H4 (cell line): ENCODE measurements around the gene FAM32A. TPM values are rescaled to one million over a fixed set of nuclear protein-coding genes. Genes with fewer than 3 reads are reported as not detected.

Source experiments
- DNase-seq: peaks from one replicate; pipeline ENCODE4 v3.0.0-alpha.2; 2015; ENCODE audit warnings: low spot score
- total RNA-seq: library from RNA; depleted of rRNA; stranded (reverse); fragments of >200 nt; shearing (Covaris generic); gene quantifications from 2 replicates; pipeline ENCODE4 v1.2.3, GENCODE V29; 2014; rRNA removed

FAM32A gene
- total RNA-seq: 230 and 257 TPM in 2 replicates

- peak; percentile 100 for DNase-seq
Measured at GRCh38 chr19:16185123-16185767, at the start of gene FAM32A. Gene FAM32A, plus strand, starts transcription at chr19:16185410. Its CDS starts 33 bp downstream, at chr19:16185443.

GRCh38 chr19:16135430-16136127, 49.6 kb upstream of the FAM32A start:
- DNase-seq: no peak

- DNase-seq: no peak
Measured at GRCh38 chr19:16136185-16136999, 48.8 kb upstream of the FAM32A start.

DNA sequence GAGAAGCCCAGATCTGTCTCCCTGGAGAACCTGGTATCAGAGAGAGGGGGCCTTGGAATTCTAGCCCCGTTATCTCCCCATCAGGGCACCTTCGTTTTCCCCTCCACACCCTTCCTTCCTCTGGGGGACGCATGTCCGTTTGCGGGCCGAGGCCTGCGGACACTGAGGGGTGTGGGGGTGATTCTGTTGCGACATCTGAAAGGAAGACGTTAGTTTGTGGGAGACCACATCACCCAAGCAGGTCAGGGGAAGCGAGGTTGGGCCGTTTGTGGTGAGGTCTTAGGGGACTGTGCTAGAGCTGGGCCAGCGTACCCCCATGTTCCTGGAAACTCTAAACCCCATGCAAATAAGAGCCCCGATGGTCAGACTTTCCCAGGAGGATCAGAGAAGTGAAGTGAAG, 45.5 kb upstream of the FAM32A start:
- no peak for DNase-seq

DNA sequence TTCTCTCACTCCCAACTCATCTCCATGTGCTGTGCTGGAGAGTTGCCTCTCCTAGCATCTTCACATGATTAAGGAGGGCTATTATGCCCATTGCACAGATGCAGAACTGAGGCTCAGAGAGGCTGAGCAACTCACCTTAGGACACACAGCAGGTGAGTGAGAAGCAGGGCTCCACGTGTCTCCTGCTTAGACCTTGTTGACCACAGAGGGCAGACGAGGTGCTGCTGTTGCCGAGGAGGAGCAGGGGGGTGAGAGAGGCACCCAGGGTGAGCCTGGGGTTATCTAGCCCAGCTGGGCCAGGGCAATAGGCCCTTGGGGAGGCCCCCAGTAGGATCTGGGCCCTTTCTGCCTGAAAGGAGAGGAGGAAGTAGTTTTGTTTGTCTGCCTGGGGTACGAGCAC, 44.2 kb upstream of the FAM32A start:
- DNase-seq: no peak

DNA sequence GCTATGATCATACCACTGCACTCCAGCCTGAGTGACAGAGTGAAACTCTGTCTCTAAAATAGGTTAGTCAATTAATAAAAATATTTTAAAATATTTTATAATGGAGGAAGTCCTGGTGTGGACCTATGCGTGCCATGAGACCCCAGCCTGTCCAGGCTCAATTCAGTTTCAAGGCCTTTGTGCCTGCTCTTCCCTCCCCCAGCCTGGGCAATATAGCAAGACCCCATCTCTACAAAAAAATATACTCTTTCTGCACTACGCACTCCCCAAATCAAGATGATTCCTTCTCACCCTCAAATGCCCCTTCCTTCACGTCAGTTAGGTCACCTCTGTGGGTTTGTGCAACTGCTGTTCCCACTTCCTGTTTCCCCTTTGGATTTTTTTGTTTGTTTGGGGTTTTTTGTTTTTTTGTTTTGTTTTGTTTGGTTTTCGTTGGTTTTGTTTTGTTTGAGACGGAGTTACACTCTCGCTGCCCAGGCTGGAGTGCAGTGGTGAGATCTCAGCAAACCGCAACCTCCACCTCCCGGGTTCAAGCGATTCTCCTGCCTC, 43.1 kb upstream of the FAM32A start:
- DNase-seq: no peak

DNA sequence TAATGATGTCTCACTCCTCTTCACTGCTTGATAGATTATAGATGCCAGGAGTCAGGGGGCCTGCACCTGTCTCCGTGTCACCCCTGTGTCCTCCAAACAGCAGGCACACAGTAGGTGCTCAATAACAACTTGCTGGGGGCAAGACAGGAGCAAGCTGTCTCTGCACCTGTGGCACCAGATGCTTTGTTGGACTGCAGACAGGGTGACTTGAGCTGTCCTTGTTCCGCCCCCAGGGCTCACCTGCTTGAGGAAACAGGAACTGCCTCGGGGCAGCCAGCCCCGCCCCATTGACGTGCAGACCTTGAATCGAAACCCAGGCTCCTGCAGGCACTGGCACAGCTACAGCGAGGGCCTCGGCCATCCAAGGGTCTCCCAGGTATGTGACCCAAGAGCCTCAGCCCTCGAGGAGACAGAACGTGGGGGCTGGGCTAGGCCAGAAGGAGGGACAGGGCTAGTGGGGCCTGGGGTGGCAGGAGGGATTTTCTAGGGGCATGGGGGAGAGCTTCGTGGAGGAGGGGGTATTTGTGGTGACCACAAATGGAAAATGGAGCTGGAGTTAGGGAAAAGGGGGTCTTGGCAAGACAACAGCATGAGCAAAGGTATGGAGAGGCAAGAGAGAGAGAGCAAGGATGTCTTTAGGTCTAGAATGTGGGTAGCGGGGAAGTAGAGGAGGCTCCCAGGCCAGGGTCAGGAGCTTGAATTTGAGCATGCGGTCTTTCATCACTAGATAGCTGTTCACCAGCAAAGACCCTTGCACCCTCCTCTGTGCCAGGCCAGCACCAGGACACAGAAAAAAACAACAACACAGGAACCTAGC, 41.6 kb upstream of the FAM32A start, which contains the start of gene HSH2D:
TSS of gene HSH2D (plus strand) at position 287 of the 817 bp plus-strand sequence. CDS start 5,066 bp downstream, outside the sequence.
- no peak for DNase-seq

DNA sequence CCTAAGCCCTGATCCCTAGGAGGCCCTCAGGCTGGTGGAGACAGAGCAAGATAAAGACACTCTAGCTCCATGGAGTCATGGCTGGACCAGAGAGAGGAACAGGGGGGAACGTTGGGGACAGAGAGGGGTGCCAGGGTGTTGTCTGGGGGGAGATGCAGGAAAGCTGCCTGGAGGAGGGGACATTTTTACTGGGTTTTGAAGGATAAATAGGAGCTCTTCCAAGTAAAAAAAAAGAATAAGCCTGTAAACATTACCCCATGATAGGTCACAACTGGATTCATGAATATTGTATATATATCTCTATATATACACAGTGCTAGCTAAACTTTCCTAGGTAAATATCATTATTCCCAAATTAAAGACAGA, 41.0 kb upstream of the FAM32A start:
- DNase-seq: no peak

DNA sequence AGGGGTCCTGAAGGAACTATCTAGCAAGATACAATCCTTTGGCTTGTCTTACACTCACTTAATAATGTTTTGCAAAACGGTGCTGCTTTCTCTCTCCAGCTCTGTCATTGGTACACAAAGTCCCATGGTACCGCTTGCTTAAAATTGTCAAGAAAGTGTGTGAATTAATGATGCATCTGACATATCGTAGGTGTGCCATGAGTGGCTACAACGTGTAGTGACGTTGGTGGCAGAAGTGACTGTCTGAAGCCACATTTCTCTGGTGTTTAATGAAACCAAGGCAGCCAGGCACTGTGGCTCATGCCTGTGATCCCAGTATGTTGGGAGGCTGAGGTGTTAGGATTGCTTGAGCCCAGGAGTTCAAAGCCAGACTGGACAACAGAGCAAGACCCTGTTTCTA, 39.1 kb upstream of the FAM32A start:
- no peak for DNase-seq

- no peak for DNase-seq
Measured at GRCh38 chr19:16148443-16149229, 36.6 kb upstream of the FAM32A start.

- peak; percentile 28 for DNase-seq
Measured at GRCh38 chr19:16153582-16154336, 31.5 kb upstream of the FAM32A start.

DNA sequence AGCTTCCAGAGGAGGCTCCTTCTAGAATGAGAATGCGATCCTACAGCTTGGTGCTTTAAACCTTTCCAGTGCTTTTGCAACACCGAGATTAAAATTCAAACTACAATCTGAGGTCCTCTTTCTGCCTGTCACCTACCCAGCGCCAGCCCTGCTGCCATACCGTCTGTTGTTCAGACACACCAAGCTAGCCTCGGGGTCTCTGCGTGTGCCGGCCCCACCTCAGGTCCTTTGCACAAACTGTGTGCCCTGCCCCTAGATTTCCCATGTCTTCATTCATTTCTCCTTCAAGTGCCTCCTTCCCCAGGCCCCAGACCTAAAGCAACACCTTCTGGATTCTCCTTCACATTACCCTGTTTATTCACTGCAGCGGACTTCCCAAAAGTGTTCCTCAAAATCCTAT, 30.7 kb upstream of the FAM32A start:
- DNase-seq: no peak

DNA sequence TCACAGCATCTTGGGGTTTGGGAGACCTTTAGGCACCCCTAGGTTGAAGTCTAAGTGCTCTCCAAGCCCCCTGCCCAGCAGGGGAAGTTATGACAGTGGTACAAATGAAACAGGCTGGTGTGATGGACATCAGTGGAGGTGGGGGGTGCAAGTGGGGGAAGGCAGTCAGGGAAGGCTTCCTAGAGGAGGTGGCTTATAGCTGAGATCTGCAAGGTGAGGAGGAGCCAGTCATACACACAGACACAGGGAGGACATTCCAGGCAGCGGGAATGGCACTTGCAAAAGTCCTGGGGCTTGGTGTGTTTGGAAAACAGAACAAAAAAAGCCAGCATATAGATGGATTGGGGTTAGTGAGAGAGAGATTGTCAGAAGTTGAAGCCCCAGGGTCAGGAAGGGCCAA, 30.1 kb upstream of the FAM32A start:
- no peak for DNase-seq

- DNase-seq: no peak
Measured at GRCh38 chr19:16156904-16157303, 28.3 kb upstream of the FAM32A start.

DNA sequence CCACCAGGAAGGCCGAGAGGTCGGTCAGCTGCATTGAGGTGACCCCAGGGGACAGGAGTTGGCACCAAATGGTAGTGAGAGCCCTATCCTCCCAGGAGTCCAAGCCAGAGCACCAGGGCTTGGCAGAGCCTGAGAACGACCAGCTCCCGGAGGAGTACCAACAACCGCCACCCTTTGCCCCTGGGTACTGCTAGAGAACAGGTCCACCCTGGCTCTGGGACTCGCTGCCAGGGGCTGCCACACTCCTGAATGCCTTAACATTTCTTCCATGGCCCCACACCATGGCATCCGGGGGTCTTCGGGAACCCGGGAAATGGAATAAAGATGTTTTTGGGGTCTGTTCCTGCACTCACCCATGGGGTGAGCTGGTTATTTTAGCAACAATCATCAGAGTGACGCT, 27.6 kb upstream of the FAM32A start:
- no peak for DNase-seq

DNA sequence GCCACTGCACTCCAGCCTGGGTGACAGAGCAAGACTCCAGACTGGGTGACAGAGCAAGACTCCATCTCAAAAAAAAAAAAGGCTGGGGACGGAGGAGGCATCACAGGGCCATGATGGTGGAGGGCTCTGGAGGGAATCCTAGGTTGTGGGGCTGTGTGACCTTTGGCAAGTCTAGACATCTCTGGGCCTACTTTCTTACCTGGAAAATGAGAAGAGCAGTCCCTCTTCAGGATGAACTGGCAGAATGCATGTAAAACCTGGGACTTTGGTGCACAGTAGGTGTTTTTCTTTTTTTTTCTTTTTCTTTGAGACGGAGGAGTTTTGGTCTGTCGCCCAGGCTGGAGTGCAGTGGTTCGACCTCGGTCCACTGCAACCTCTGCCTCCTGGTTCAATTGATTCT, 25.6 kb upstream of the FAM32A start:
- no peak for DNase-seq

- DNase-seq: no peak
Measured at GRCh38 chr19:16160445-16160942, 24.7 kb upstream of the FAM32A start.

DNA sequence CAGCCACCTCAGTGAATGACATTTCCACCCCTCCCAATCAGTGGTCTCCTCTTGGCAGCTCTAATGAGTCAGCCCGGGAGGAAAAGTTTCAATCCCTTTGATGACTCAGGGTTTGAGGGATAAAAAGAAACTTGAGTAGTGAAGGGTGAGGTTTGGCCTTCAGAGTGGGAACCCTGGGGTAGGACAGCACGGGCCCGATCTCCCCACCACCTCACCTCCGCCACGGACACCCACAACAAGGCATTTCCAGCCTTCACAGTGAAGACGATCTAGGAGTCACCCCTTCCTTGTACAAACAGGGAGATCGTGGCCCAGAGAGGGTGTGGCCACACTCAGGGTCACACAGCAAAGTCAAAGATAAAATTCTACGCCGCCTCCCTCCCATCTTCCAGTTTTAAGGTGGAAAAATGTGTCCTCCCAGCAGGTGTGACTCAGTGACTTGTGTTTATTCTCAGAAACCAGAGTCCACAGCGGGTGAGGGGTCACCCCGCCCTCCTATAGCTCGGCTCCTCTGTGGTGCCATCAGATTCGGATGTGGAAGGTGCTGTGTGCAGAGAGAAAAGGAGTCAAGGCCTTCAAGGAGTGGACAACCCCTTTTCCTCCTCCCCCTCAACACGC, 24.2 kb upstream of the FAM32A start:
- peak; percentile 79 for DNase-seq

- peak; percentile 89 for DNase-seq
Measured at GRCh38 chr19:16161840-16162239, 23.4 kb upstream of the FAM32A start.
